ENCODE measurements around the gene PRDM4. TPM values are rescaled to one million over a fixed set of nuclear protein-coding genes. Genes with fewer than 3 reads are reported as not detected.

Gene PRDM4
- total RNA-seq, 1 donor from 2014 or later: 39.6 TPM

DNA sequence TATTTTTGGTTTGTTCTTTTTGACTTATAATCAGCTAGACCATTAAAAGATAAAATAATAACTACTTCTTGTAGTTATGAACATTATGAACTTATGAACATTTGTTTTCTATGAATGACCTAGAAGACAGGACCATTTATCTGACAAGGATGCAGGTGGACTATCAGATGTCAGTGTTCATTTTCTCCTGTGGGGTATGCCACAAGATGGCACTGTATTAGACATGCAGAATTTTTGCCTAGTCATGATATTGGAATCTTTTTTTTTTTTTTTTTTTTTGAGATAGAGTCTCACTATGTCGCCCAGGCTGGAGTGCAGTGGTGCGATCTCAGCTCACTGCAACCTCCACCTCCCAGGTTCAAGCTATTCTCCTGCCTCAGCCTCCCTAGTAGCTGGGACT lies 65.2 kb downstream of the PRDM4 start:
- peak; percentile 45 for DNase-seq (ENCODE audit: low read depth)

- DNase-seq (ENCODE audit: low read depth): peak; percentile 84
These were observed 75.3 kb downstream of the PRDM4 start, which contains the start of gene PWP1 for GRCh38 chr12:107685360-107686248. Gene PWP1, plus strand, starts transcription at chr12:107685799. Its CDS starts 101 bp downstream, at chr12:107685900.

DNA sequence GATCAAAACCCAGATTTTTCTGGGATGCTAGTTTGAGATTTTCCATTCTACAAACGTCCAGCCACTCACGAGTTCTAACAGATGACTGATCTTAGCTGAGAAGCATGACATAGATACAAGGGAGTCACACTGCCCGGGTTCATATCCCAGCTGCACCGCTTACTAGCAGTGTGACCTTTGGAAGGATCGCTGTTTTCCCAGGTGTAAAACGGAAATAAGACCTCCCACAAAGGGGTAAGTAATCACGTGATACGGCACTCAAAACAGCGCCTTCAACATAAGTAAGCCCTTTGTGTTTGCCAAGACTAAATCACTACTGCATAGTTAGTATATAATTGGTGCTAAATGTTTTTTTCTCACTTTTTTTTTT lies 76.0 kb downstream of the PRDM4 start:
- peak; percentile 60 for DNase-seq (ENCODE audit: low read depth)

DNA sequence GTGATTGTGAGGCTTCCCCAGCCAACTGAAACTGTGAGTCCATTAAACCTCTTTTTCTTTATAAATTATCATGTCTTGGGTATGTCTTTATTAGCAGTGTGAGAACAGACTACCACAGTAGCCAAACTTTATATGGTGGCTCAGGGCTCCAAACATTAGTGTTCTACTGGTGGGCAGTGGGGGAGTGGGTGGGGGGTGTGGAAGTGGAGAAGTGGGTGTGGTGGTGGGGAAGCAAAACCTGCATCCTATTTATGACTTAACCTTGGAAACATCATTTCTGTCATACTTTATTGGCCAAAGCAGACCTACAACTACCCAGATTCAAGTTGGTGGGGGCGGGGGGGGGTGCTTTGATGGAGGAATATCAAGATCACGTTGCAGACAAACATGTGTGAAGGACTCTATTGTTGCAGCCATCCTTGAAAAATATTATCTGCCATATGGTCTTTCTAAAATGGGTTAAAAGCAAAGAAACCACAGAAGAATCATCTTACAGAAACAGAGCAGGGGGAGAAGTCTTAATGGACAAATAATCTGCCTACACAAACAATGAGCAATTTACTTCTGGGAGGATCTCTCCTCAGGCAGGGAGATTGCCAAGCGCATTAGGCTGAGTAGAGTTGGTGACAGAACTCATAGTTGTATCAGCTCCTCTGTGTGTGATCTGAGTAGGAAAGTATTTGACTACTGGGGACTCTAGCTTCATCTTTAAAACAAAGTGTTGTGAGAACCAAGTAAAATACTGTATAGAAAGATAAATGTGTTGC lies 76.7 kb downstream of the PRDM4 start:
- no peak for DNase-seq (ENCODE audit: low read depth)

Other genes starting within 250 kb of the PRDM4 start
- 117 and 151 TPM in 2 replicates for gene PWP1, start 75.3 kb downstream of the PRDM4 start, total RNA-seq
- not detected in 2 replicates for gene ASCL4, start 13.6 kb upstream of the PRDM4 start, total RNA-seq